Tibial nerve (tissue), 4 donors: ENCODE measurements around the gene MLEC.

ENCODE experiments used
- CTCF ChIP-seq, 5 experiments: fragments of 200-600 bp in 3 of 5; fragments of 450-650 bp in 2 of 5; sonication (generic) in 3 of 5; IDR thresholded peaks; one replicate each; pipeline ENCODE4 v1.5.1; 2016 to 2019; ENCODE audit warnings: antibody characterized with exemption in 5 of 5, mild to moderate bottlenecking in 3 of 5, moderate library complexity in 2 of 5
- EP300 ChIP-seq, 2 donors: sonication (generic); formaldehyde crosslinking; IDR thresholded peaks; one replicate each; pipeline ENCODE4 v1.6.1; 2017; ENCODE audit warnings: antibody characterized with exemption in 2 of 2, mild to moderate bottlenecking in 1 of 2
- POLR2A ChIP-seq, 2 donors: fragments of 450-650 bp; IDR thresholded peaks; one replicate each; pipeline ENCODE4 v1.6.1; 2017; ENCODE audit warnings: antibody characterized with exemption in 2 of 2, mild to moderate bottlenecking in 2 of 2, moderate library complexity in 2 of 2

- no peak for TF ChIP-seq CTCF (IDR thresholded peaks at IDR 0.05)
- TF ChIP-seq EP300 (IDR thresholded peaks at IDR 0.05): no peak
- no peak for TF ChIP-seq POLR2A (IDR thresholded peaks at IDR 0.05)
These were observed 54.8 kb downstream of the MLEC start for GRCh38 chr12:120741476-120742421.
